Suprapubic skin (tissue), 4 donors: Measurements from ENCODE around the gene MAPRE3. TPM values are rescaled to one million over a fixed set of nuclear protein-coding genes. Genes with fewer than 3 reads are reported as not detected.

Experiments used
- DNase-seq, 2 donors: peaks; one replicate each; pipeline ENCODE4 v3.0.0-alpha.2; 2019; ENCODE audit warnings: low spot score in 2 of 2
- H3K27ac ChIP-seq: fragments of 200-600 bp; sonication (generic); one replicate; pipeline ENCODE4 v1.5.1; 2019
- H3K27me3 ChIP-seq: fragments of 200-600 bp; sonication (generic); one replicate; pipeline ENCODE4 v1.5.1; 2019
- H3K36me3 ChIP-seq: fragments of 200-600 bp; sonication (generic); one replicate; pipeline ENCODE4 v1.5.1; 2019
- H3K4me1 ChIP-seq: fragments of 200-600 bp; sonication (generic); one replicate; pipeline ENCODE4 v1.5.1; 2019
- H3K4me3 ChIP-seq: fragments of 200-600 bp; sonication (generic); one replicate; pipeline ENCODE4 v1.5.1; 2019; ENCODE audit warnings: mild to moderate bottlenecking
- H3K9me3 ChIP-seq: fragments of 200-600 bp; sonication (generic); one replicate; pipeline ENCODE4 v1.5.1; 2019
- EP300 ChIP-seq: sonication (generic); formaldehyde crosslinking; IDR thresholded peaks from one replicate; pipeline ENCODE4 v1.6.1; 2017; ENCODE audit warnings: antibody characterized with exemption
- POLR2A ChIP-seq, 2 donors: fragments of 450-650 bp; IDR thresholded peaks; one replicate each; pipeline ENCODE4 v1.6.1; 2017; ENCODE audit warnings: antibody characterized with exemption in 2 of 2, mild to moderate bottlenecking in 2 of 2, moderate library complexity in 2 of 2
- POLR2AphosphoS5 ChIP-seq, 3 donors: sonication (generic); formaldehyde crosslinking; IDR thresholded peaks; one replicate each; pipeline ENCODE4 v1.6.1; 2017; ENCODE audit warnings: antibody characterized with exemption in 3 of 3
- WGBS: methylation state at CpG from one replicate; pipeline ENCODE4 v1.1.5; 2018; 5-methylcytosine and 5-hydroxymethylcytosine counted together
- total RNA-seq, 4 donors: library from RNA; depleted of rRNA; stranded (reverse); fragments of >200 nt; gene quantifications; one replicate each; pipeline ENCODE4 v1.1.0, GENCODE V29; 2016
- TF ChIP-seq, protein P1 (sequence below), 2 donors: fragments of 200-600 bp in 1 of 2; fragments of 450-650 bp in 1 of 2; sonication (generic) in 1 of 2; IDR thresholded peaks; one replicate each; pipeline ENCODE4 v1.5.1; 2016 to 2019; ENCODE audit warnings: antibody characterized with exemption in 2 of 2, mild to moderate bottlenecking in 1 of 2, moderate library complexity in 1 of 2

MAPRE3 gene
- total RNA-seq, 4 donors from 2014 or later = 29.5 to 57.5 (median 34.0) TPM

GRCh38 chr2:26989156-26989555, 18.7 kb downstream of the MAPRE3 start:
- Histone ChIP-seq H3K4me3 (no peak overlapping the region), H3K9me3 (no peaks in the 10 kb centered on the region), H3K27me3 (no peaks in the 10 kb centered on the region), H3K27ac (no peak overlapping the region), H3K36me3 (no peaks in the 10 kb centered on the region), H3K4me1 (no peaks in the 10 kb centered on the region)
- WGBS = 81% methylated on average over 8 of the region's 8 CpGs
- no peak for DNase-seq
- TF ChIP-seq POLR2A (IDR thresholded peaks at IDR 0.05) (no peak), POLR2AphosphoS5 (IDR thresholded peaks at IDR 0.05) (no peak), EP300 (no peak)
- TF ChIP-seq, protein P1, sequence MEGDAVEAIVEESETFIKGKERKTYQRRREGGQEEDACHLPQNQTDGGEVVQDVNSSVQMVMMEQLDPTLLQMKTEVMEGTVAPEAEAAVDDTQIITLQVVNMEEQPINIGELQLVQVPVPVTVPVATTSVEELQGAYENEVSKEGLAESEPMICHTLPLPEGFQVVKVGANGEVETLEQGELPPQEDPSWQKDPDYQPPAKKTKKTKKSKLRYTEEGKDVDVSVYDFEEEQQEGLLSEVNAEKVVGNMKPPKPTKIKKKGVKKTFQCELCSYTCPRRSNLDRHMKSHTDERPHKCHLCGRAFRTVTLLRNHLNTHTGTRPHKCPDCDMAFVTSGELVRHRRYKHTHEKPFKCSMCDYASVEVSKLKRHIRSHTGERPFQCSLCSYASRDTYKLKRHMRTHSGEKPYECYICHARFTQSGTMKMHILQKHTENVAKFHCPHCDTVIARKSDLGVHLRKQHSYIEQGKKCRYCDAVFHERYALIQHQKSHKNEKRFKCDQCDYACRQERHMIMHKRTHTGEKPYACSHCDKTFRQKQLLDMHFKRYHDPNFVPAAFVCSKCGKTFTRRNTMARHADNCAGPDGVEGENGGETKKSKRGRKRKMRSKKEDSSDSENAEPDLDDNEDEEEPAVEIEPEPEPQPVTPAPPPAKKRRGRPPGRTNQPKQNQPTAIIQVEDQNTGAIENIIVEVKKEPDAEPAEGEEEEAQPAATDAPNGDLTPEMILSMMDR (IDR thresholded peaks at IDR 0.05) = no peak

GRCh38 chr2:26991717-26992116, 21.3 kb downstream of the MAPRE3 start:
- Histone ChIP-seq H3K9me3 (no peaks in the 10 kb centered on the region), H3K27ac (no peak overlapping the region), H3K36me3 (no peaks in the 10 kb centered on the region), H3K4me3 (no peak overlapping the region), H3K4me1 (no peaks in the 10 kb centered on the region), H3K27me3 (no peaks in the 10 kb centered on the region)
- DNase-seq = no peak
- WGBS = 80% methylated on average over 5 of the region's 5 CpGs
- TF ChIP-seq, protein P1 (IDR thresholded peaks at IDR 0.05) = no peak

DNA sequence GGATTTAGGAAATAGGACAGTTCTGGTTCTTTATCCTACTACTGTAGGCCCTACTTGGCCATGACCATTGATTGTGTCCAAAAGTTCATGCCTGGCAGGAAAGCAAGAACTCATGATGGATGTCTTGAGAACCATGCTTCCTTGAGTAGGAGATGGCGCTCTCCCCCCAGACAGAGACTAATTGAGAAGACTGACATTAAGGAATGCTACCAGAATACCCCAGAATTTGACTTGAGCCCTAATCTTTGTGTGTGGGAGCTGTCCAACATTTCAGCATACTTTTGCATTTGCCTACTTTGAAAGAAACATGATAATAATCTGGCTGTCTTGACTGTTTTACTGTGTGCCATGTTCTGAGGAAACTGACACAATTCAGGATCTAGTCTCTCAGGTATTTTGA, 23.3 kb downstream of the MAPRE3 start:
- Histone ChIP-seq H3K36me3 (no peaks in the 10 kb centered on the region), H3K27ac (no peak overlapping the region), H3K9me3 (no peaks in the 10 kb centered on the region), H3K27me3 (no peaks in the 10 kb centered on the region), H3K4me1 (no peaks in the 10 kb centered on the region), H3K4me3 (no peak overlapping the region)
- TF ChIP-seq POLR2A (IDR thresholded peaks at IDR 0.05) (no peak), EP300 (no peak)
- TF ChIP-seq, protein P1 (IDR thresholded peaks at IDR 0.05) = no peak
- WGBS = 82% methylated on average over 1 of the region's 1 CpG
- no peak for DNase-seq

GRCh38 chr2:26994983-26995382, 24.5 kb downstream of the MAPRE3 start:
- Histone ChIP-seq H3K27ac (no peak overlapping the region), H3K27me3 (no peaks in the 10 kb centered on the region), H3K36me3 (no peaks in the 10 kb centered on the region), H3K4me1 (no peaks in the 10 kb centered on the region), H3K4me3 (no peak overlapping the region), H3K9me3 (no peaks in the 10 kb centered on the region)
- 94% methylated on average over 1 of the region's 1 CpG for WGBS
- no peak for DNase-seq
- TF ChIP-seq POLR2A (IDR thresholded peaks at IDR 0.05) = no peak
- TF ChIP-seq, protein P1 (IDR thresholded peaks at IDR 0.05) = no peak
- TF ChIP-seq EP300 = no peak
- no peak for TF ChIP-seq POLR2AphosphoS5 (IDR thresholded peaks at IDR 0.05)

- no peak for DNase-seq
- Histone ChIP-seq H3K27me3 (no peaks in the 10 kb centered on the region), H3K9me3 (no peaks in the 10 kb centered on the region), H3K4me3 (no peak overlapping the region), H3K27ac (no peak overlapping the region), H3K4me1 (no peaks in the 10 kb centered on the region), H3K36me3 (no peaks in the 10 kb centered on the region)
- no peak for TF ChIP-seq POLR2A (IDR thresholded peaks at IDR 0.05)
- TF ChIP-seq POLR2AphosphoS5 (IDR thresholded peaks at IDR 0.05) = no peak
- TF ChIP-seq, protein P1 (IDR thresholded peaks at IDR 0.05) = no peak
- no peak for TF ChIP-seq EP300
- 75% methylated on average over 10 of the region's 10 CpGs for WGBS
These were observed 27.0 kb downstream of the MAPRE3 start for GRCh38 chr2:26997394-26997793.
